Measurements from ENCODE around the gene NT5M. TPM values are rescaled to one million over a fixed set of nuclear protein-coding genes. Genes with fewer than 3 reads are reported as not detected.

The NT5M gene
- total and polyA plus RNA-seq, 9 of the 15 experiments (the other 6 are each of a cell fraction or from before 2014, with no cell fraction given): 0.24 to 10.1 (median 3.4) TPM

- no peak for TF ChIP-seq MAX (CRISPR knock-in tag; IDR thresholded peaks at IDR 0.05)
- TF ChIP-seq HDAC8 (tag; IDR thresholded peaks at IDR 0.05): no peak
- TF ChIP-seq ZBTB5 (IDR thresholded peaks at IDR 0.05): no peak
- TF ChIP-seq, protein P1, sequence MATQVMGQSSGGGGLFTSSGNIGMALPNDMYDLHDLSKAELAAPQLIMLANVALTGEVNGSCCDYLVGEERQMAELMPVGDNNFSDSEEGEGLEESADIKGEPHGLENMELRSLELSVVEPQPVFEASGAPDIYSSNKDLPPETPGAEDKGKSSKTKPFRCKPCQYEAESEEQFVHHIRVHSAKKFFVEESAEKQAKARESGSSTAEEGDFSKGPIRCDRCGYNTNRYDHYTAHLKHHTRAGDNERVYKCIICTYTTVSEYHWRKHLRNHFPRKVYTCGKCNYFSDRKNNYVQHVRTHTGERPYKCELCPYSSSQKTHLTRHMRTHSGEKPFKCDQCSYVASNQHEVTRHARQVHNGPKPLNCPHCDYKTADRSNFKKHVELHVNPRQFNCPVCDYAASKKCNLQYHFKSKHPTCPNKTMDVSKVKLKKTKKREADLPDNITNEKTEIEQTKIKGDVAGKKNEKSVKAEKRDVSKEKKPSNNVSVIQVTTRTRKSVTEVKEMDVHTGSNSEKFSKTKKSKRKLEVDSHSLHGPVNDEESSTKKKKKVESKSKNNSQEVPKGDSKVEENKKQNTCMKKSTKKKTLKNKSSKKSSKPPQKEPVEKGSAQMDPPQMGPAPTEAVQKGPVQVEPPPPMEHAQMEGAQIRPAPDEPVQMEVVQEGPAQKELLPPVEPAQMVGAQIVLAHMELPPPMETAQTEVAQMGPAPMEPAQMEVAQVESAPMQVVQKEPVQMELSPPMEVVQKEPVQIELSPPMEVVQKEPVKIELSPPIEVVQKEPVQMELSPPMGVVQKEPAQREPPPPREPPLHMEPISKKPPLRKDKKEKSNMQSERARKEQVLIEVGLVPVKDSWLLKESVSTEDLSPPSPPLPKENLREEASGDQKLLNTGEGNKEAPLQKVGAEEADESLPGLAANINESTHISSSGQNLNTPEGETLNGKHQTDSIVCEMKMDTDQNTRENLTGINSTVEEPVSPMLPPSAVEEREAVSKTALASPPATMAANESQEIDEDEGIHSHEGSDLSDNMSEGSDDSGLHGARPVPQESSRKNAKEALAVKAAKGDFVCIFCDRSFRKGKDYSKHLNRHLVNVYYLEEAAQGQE (IDR thresholded peaks at IDR 0.05; ENCODE audit: borderline replicate concordance): no peak
- TF ChIP-seq, protein P1 (CRISPR knock-in tag; IDR thresholded peaks at IDR 0.05; ENCODE audit: low read depth): no peak
- no peak for TF ChIP-seq ATF1 (CRISPR knock-in tag; IDR thresholded peaks at IDR 0.05)
- no peak for TF ChIP-seq ATF1 (tag; IDR thresholded peaks at IDR 0.05)
- TF ChIP-seq POLR3G (IDR thresholded peaks at IDR 0.05; ENCODE audit: extremely low read depth, insufficient read length, insufficient replicate concordance): no peak
- no peak for TF ChIP-seq SMARCB1 (IDR thresholded peaks at IDR 0.05; ENCODE audit: insufficient read length, low read depth)
- TF ChIP-seq NEUROD1 (IDR thresholded peaks at IDR 0.05; ENCODE audit: borderline replicate concordance, low read depth, low read length, partially characterized antibody): no peak
- TF ChIP-seq NR2F6 (CRISPR knock-in tag; IDR thresholded peaks at IDR 0.05): no peak
- no peak for TF ChIP-seq ZSCAN32 (CRISPR knock-in tag; IDR thresholded peaks at IDR 0.05)
Measured at GRCh38 chr17:17393976-17394375, 90.8 kb downstream of the NT5M start (continued).

Measured in K562 (cell line).